ENCODE results near the gene MVB12A. TPM values are rescaled to one million over a fixed set of nuclear protein-coding genes. Genes with fewer than 3 reads are reported as not detected.

The MVB12A gene
- total and polyA plus RNA-seq, 2 experiments from 2014 or later = 36.6 to 60.3 TPM

GRCh38 chr19:17404621-17405249, 15.1 kb upstream of the MVB12A start:
- Histone ChIP-seq H3K27me3 (ENCODE audit: insufficient read depth) (no peaks in the 10 kb centered on the region), H3K4me1 (ENCODE audit: insufficient read depth) (peaks cover 17% of the 10 kb centered on the region), H3K27ac (ENCODE audit: low read depth) (peak overlapping the region; percentile 90), H3K4me2 (peak overlapping the region; percentile 85), H3K79me2 (replicated peaks; ENCODE audit: insufficient read depth) (no peaks in the 10 kb centered on the region), H3K36me3 (ENCODE audit: insufficient read depth) (no peaks in the 10 kb centered on the region), H2AFZ (0 out of 2 replicates have a peak overlapping the region, but pooled peaks have one; percentile 47), H3K4me3 (peak overlapping the region; percentile 62), H3F3A (replicated peaks; ENCODE audit: low read depth) (0 out of 2 replicates have a peak, but pooled peaks cover 7% of the 10 kb centered on the region), H4K20me1 (replicated peaks; ENCODE audit: insufficient read depth) (no peaks in the 10 kb centered on the region), H3K9me2 (ENCODE audit: insufficient read depth) (no peaks in the 10 kb centered on the region)
- ATAC-seq (no peak), DNase-seq (ENCODE audit: low spot score) (no peak)
- Mint-ChIP-seq H3K9me3 (no peaks in the 10 kb centered on the region), H3K27ac (peak overlapping the region; percentile 95), H3K27me3 (ENCODE audit: insufficient read depth, low read depth, poor library complexity) (peaks cover 9% of the 10 kb centered on the region), H3K36me3 (ENCODE audit: low read depth) (peaks cover 9% of the 10 kb centered on the region; the same call in 2 of the 3 replicates), H3K4me1 (peaks cover 28% of the 10 kb centered on the region), H3K4me3 (peak overlapping the region; percentile 83)
- TF ChIP-seq NANOG (IDR thresholded peaks at IDR 0.05; ENCODE audit: borderline replicate concordance) (no peak), ZNF331 (CRISPR knock-in tag; IDR thresholded peaks at IDR 0.05; ENCODE audit: low read depth) (no peak), STAT1 (IDR thresholded peaks at IDR 0.05; ENCODE audit: unreplicated experiment) (no peak), CREB1 (CRISPR knock-in tag; IDR thresholded peaks at IDR 0.05; ENCODE audit: low read depth) (no peak), EZH2 (IDR thresholded peaks at IDR 0.05; ENCODE audit: low read depth, unreplicated experiment) (no peak), ZNF114 (CRISPR knock-in tag; IDR thresholded peaks at IDR 0.05) (no peak), POLR2AphosphoS5 (IDR thresholded peaks at IDR 0.05; ENCODE audit: low read depth) (no peak), EZH2phosphoT487 (IDR thresholded peaks at IDR 0.05; ENCODE audit: unreplicated experiment) (no peak), JUNB (IDR thresholded peaks at IDR 0.05; ENCODE audit: unreplicated experiment) (no peak)
- TF ChIP-seq, protein P1, sequence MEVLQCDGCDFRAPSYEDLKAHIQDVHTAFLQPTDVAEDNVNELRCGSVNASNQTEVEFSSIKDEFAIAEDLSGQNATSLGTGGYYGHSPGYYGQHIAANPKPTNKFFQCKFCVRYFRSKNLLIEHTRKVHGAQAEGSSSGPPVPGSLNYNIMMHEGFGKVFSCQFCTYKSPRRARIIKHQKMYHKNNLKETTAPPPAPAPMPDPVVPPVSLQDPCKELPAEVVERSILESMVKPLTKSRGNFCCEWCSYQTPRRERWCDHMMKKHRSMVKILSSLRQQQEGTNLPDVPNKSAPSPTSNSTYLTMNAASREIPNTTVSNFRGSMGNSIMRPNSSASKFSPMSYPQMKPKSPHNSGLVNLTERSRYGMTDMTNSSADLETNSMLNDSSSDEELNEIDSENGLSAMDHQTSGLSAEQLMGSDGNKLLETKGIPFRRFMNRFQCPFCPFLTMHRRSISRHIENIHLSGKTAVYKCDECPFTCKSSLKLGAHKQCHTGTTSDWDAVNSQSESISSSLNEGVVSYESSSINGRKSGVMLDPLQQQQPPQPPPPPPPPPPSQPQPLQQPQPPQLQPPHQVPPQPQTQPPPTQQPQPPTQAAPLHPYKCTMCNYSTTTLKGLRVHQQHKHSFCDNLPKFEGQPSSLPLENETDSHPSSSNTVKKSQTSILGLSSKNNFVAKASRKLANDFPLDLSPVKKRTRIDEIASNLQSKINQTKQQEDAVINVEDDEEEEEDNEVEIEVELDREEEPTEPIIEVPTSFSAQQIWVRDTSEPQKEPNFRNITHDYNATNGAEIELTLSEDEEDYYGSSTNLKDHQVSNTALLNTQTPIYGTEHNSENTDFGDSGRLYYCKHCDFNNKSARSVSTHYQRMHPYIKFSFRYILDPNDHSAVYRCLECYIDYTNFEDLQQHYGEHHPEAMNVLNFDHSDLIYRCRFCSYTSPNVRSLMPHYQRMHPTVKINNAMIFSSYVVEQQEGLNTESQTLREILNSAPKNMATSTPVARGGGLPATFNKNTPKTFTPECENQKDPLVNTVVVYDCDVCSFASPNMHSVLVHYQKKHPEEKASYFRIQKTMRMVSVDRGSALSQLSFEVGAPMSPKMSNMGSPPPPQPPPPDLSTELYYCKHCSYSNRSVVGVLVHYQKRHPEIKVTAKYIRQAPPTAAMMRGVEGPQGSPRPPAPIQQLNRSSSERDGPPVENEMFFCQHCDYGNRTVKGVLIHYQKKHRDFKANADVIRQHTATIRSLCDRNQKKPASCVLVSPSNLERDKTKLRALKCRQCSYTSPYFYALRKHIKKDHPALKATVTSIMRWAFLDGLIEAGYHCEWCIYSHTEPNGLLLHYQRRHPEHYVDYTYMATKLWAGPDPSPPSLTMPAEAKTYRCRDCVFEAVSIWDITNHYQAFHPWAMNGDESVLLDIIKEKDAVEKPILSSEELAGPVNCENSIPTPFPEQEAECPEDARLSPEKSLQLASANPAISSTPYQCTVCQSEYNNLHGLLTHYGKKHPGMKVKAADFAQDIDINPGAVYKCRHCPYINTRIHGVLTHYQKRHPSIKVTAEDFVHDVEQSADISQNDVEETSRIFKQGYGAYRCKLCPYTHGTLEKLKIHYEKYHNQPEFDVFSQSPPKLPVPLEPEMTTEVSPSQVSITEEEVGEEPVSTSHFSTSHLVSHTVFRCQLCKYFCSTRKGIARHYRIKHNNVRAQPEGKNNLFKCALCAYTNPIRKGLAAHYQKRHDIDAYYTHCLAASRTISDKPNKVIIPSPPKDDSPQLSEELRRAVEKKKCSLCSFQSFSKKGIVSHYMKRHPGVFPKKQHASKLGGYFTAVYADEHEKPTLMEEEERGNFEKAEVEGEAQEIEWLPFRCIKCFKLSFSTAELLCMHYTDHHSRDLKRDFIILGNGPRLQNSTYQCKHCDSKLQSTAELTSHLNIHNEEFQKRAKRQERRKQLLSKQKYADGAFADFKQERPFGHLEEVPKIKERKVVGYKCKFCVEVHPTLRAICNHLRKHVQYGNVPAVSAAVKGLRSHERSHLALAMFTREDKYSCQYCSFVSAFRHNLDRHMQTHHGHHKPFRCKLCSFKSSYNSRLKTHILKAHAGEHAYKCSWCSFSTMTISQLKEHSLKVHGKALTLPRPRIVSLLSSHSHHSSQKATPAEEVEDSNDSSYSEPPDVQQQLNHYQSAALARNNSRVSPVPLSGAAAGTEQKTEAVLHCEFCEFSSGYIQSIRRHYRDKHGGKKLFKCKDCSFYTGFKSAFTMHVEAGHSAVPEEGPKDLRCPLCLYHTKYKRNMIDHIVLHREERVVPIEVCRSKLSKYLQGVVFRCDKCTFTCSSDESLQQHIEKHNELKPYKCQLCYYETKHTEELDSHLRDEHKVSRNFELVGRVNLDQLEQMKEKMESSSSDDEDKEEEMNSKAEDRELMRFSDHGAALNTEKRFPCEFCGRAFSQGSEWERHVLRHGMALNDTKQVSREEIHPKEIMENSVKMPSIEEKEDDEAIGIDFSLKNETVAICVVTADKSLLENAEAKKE (CRISPR knock-in tag; IDR thresholded peaks at IDR 0.05) = no peak
- TF ChIP-seq, protein P2, sequence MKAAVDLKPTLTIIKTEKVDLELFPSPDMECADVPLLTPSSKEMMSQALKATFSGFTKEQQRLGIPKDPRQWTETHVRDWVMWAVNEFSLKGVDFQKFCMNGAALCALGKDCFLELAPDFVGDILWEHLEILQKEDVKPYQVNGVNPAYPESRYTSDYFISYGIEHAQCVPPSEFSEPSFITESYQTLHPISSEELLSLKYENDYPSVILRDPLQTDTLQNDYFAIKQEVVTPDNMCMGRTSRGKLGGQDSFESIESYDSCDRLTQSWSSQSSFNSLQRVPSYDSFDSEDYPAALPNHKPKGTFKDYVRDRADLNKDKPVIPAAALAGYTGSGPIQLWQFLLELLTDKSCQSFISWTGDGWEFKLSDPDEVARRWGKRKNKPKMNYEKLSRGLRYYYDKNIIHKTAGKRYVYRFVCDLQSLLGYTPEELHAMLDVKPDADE (IDR thresholded peaks at IDR 0.05) = no peak
- TF ChIP-seq, protein P3, sequence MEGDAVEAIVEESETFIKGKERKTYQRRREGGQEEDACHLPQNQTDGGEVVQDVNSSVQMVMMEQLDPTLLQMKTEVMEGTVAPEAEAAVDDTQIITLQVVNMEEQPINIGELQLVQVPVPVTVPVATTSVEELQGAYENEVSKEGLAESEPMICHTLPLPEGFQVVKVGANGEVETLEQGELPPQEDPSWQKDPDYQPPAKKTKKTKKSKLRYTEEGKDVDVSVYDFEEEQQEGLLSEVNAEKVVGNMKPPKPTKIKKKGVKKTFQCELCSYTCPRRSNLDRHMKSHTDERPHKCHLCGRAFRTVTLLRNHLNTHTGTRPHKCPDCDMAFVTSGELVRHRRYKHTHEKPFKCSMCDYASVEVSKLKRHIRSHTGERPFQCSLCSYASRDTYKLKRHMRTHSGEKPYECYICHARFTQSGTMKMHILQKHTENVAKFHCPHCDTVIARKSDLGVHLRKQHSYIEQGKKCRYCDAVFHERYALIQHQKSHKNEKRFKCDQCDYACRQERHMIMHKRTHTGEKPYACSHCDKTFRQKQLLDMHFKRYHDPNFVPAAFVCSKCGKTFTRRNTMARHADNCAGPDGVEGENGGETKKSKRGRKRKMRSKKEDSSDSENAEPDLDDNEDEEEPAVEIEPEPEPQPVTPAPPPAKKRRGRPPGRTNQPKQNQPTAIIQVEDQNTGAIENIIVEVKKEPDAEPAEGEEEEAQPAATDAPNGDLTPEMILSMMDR (conservative IDR thresholded peaks at IDR 0.05; ENCODE audit: low read depth in 2 of 2) = no peak
- TF ChIP-seq, protein P4, sequence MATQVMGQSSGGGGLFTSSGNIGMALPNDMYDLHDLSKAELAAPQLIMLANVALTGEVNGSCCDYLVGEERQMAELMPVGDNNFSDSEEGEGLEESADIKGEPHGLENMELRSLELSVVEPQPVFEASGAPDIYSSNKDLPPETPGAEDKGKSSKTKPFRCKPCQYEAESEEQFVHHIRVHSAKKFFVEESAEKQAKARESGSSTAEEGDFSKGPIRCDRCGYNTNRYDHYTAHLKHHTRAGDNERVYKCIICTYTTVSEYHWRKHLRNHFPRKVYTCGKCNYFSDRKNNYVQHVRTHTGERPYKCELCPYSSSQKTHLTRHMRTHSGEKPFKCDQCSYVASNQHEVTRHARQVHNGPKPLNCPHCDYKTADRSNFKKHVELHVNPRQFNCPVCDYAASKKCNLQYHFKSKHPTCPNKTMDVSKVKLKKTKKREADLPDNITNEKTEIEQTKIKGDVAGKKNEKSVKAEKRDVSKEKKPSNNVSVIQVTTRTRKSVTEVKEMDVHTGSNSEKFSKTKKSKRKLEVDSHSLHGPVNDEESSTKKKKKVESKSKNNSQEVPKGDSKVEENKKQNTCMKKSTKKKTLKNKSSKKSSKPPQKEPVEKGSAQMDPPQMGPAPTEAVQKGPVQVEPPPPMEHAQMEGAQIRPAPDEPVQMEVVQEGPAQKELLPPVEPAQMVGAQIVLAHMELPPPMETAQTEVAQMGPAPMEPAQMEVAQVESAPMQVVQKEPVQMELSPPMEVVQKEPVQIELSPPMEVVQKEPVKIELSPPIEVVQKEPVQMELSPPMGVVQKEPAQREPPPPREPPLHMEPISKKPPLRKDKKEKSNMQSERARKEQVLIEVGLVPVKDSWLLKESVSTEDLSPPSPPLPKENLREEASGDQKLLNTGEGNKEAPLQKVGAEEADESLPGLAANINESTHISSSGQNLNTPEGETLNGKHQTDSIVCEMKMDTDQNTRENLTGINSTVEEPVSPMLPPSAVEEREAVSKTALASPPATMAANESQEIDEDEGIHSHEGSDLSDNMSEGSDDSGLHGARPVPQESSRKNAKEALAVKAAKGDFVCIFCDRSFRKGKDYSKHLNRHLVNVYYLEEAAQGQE (IDR thresholded peaks at IDR 0.05; ENCODE audit: unreplicated experiment) = no peak
